IMR-90 (cell line): Measurements from ENCODE around the gene RUFY1.

ENCODE experiments used
- CTCF ChIP-seq: conservative IDR thresholded peaks from 2 replicates; pipeline ENCODE4 v1.5.1; 2012; ENCODE audit warnings: mild to moderate bottlenecking, low read depth, low read length, improper control_type of control experiment
- MAFK ChIP-seq: IDR thresholded peaks from 2 replicates; pipeline ENCODE4 v1.6.1; 2012; ENCODE audit warnings: low read depth, low read length, improper control_type of control experiment
- POLR2A ChIP-seq: IDR thresholded peaks from 2 replicates; pipeline ENCODE4 v1.6.1; 2012; ENCODE audit warnings: mild to moderate bottlenecking, low read depth, low read length
- SMC3 ChIP-seq: fragments of 150-350 bp; IDR thresholded peaks from 2 replicates; pipeline ENCODE4 v1.6.1; 2016; ENCODE audit warnings: low read depth, mild to moderate bottlenecking, antibody characterized with exemption, low read length, moderate library complexity
- USF2 ChIP-seq: fragments of 150-350 bp; IDR thresholded peaks from 2 replicates; pipeline ENCODE4 v1.6.1; 2017; ENCODE audit warnings: mild to moderate bottlenecking, antibody characterized with exemption, low read length, low read depth

- no peak for TF ChIP-seq SMC3
- no peak for TF ChIP-seq USF2
- TF ChIP-seq CTCF: no peak
- TF ChIP-seq MAFK: no peak
- TF ChIP-seq POLR2A: no peak
Observed at GRCh38 chr5:179542170-179542569, 8.2 kb upstream of the RUFY1 start.
